Measurements from ENCODE around the gene SLC25A53.

- TF ChIP-seq CTCF (IDR thresholded peaks at IDR 0.05; ENCODE audit: low read depth, low read length) (no peak), EZH2phosphoT487 (IDR thresholded peaks at IDR 0.05; ENCODE audit: low read depth) (no peak)
Observed at GRCh38 chrX:104172788-104173187, 16.0 kb upstream of the SLC25A53 start.

All from OCI-LY3 (cell line).